PFSK-1 (cell line): ENCODE results near the gene RAPGEF2.

Experiments used
- FOXP2 ChIP-seq: optimal IDR thresholded peaks from 2 replicates; pipeline ENCODE3; 2011; ENCODE audit warnings: borderline replicate concordance, control low read depth, inconsistent platforms; ENCODE audit not compliant: insufficient read depth; ENCODE audit errors: extremely low read length, extremely low read depth
- POLR2AphosphoS5 ChIP-seq: IDR thresholded peaks from 2 replicates; pipeline ENCODE4 v1.6.1; 2012; ENCODE audit warnings: low read depth, mild to moderate bottlenecking, control low read depth, low read length, moderate library complexity
- REST ChIP-seq, 2 experiments: IDR thresholded peaks; 2 replicates each; pipeline versions ENCODE4 v1.6.1 to v1.8.0; 2011 to 2012; ENCODE audit warnings: low read depth in 2 of 2, low read length in 2 of 2, control low read depth in 1 of 2, inconsistent platforms in 1 of 2, mild to moderate bottlenecking in 1 of 2, moderate library complexity in 1 of 2; ENCODE audit not compliant: insufficient read depth in 1 of 2
- SIN3A ChIP-seq: IDR thresholded peaks from 2 replicates; pipeline ENCODE4 v1.6.1; 2012; ENCODE audit warnings: mild to moderate bottlenecking, low read length, moderate library complexity, borderline replicate concordance; ENCODE audit not compliant: insufficient read depth
- TAF1 ChIP-seq: IDR thresholded peaks from 2 replicates; pipeline ENCODE4 v1.6.1; 2012; ENCODE audit warnings: low read length, control low read depth, borderline replicate concordance; ENCODE audit not compliant: insufficient read depth

The RAPGEF2 gene

DNA sequence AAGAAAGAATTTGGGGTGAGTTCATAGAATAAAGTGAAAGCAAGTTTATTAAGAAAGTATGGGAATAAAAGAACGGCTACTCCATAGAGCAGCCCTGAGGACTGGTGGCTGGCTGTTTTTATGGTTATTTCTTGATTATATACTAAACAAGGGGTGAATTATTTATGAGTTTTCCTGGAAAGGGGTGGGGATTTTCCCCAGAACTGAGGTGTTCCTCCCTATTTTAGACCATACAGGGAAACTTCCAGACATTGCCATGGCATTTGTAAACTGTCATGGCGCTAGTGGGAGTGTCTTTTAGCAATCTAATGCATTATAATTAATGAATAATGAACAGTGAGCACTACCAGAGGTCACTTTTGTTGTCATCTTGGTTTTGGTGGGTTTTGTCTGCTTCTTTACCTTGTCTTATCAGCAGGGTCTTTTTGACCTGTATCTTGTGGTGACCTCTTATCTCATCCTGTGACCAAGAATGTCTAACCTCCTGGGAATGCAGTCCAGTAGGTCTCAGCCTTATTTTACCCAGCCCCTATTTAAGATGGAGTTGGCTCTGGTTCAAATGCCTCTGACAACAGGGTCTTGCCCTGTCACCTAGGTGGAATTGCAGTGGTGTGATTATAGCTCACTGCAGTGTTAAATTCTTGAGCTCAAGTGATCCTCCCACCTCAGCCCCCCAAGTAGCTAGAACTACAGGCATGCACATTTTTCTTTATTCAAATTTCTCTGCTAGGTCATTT is 27.1 kb downstream of the RAPGEF2 start:
- no peak for TF ChIP-seq FOXP2
- no peak for TF ChIP-seq SIN3A
- TF ChIP-seq POLR2AphosphoS5, result no peak
- TF ChIP-seq REST (IDR thresholded peaks at IDR 0.05; ENCODE audit: insufficient read depth in 1 of 2, low read depth in 2 of 2, low read length in 2 of 2), result no peak
- no peak for TF ChIP-seq TAF1

GRCh38 chr4:159131564-159131963 is 28.7 kb downstream of the RAPGEF2 start:
- TF ChIP-seq SIN3A (no peak), REST (IDR thresholded peaks at IDR 0.05; ENCODE audit: insufficient read depth in 1 of 2, low read depth in 2 of 2, low read length in 2 of 2) (no peak), FOXP2 (no peak), TAF1 (no peak), POLR2AphosphoS5 (no peak)

- TF ChIP-seq REST (IDR thresholded peaks at IDR 0.05; ENCODE audit: insufficient read depth in 1 of 2, low read depth in 2 of 2, low read length in 2 of 2) (no peak), POLR2AphosphoS5 (no peak), SIN3A (no peak), TAF1 (no peak), FOXP2 (no peak)
These were observed 31.6 kb downstream of the RAPGEF2 start for GRCh38 chr4:159134429-159134828.

DNA sequence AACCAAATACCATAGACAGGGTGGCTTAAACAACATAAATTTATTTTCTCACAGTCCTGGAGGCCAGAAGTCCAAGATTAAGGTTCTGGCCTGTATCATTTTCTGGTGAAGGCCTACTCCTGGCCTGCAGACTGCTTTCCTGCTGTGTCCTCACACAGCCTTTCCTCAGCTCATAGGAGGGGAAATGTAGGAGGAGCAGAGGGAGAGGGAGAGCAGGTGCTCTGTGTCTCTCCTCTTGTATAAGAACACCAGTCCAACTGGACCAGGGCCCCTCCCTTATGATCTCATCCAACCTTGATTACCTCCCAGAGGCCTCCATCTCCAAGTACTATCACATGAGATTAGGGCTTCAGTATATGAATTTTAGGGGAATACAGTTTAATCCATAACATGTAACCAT is 34.3 kb downstream of the RAPGEF2 start:
- no peak for TF ChIP-seq SIN3A
- no peak for TF ChIP-seq POLR2AphosphoS5
- no peak for TF ChIP-seq FOXP2
- no peak for TF ChIP-seq REST (IDR thresholded peaks at IDR 0.05; ENCODE audit: insufficient read depth in 1 of 2, low read depth in 2 of 2, low read length in 2 of 2)
- TF ChIP-seq TAF1, result no peak

DNA sequence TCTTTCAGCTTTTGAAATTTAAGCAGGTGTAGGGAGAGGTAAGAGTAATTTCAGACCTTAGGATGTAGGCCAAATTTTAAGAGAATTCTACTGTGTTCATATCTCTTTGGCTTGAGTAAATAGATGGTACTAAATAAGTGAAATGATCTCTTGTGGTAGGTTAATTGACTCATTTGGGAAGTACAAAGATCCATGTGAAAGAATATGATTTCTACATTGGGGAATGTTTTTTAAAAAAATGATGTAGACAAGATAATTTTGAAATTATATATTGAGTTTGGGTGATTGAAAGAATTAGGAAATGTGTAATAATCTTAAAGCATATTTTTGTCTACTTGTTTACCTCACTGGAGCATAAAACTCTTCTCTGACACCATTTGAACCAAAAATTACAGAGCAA is 35.6 kb downstream of the RAPGEF2 start:
- TF ChIP-seq REST (IDR thresholded peaks at IDR 0.05; ENCODE audit: insufficient read depth in 1 of 2, low read depth in 2 of 2, low read length in 2 of 2) (no peak), TAF1 (no peak), FOXP2 (no peak), POLR2AphosphoS5 (no peak), SIN3A (no peak)
